Tibial artery (tissue), 4 donors: ENCODE measurements around the gene SACM1L.

Experiments
- DNase-seq, 2 donors: peaks; one replicate each; pipeline ENCODE4 v3.0.0-alpha.2; 2019
- H3K27ac ChIP-seq, 2 donors: fragments of 200-600 bp; sonication (generic) in 1 of 2; 1 replicate in 1 of 2; 2 replicates in 1 of 2; pipeline ENCODE4 v1.5.1; 2018 to 2019; ENCODE audit warnings: mild to moderate bottlenecking in 1 of 2
- H3K27me3 ChIP-seq, 2 donors: fragments of 200-600 bp; sonication (generic) in 1 of 2; one replicate each; pipeline versions ENCODE4 v1.5.1 to v1.6.0; 2016 to 2019
- H3K36me3 ChIP-seq, 3 donors: fragments of 200-600 bp; sonication (generic) in 2 of 3; one replicate each; pipeline ENCODE4 v1.5.1; 2016 to 2019; ENCODE audit warnings: mild to moderate bottlenecking in 2 of 3
- H3K4me1 ChIP-seq, 4 donors: fragments of 200-600 bp; sonication (generic) in 2 of 4; 1 replicate in 3 of 4; 2 replicates in 1 of 4; pipeline ENCODE4 v1.5.1; 2016 to 2019
- H3K4me3 ChIP-seq, 2 donors: fragments of 200-600 bp; sonication (generic) in 1 of 2; 1 replicate in 1 of 2; 2 replicates in 1 of 2; pipeline ENCODE4 v1.5.1; 2018 to 2019; ENCODE audit warnings: mild to moderate bottlenecking in 2 of 2
- H3K9me3 ChIP-seq, 3 donors: fragments of 200-600 bp; sonication (generic) in 1 of 3; one replicate each; pipeline ENCODE4 v1.5.1; 2016 to 2019
- intact Hi-C: fragments of 100-400 bp; cut with DNase I; formaldehyde crosslinking; loops from one replicate; pipeline ENCODE4 v1.15.0; 2023; ENCODE audit warnings: low total_unique reads
- TF ChIP-seq, protein P1 (sequence below), 2 experiments: fragments of 200-600 bp in 1 of 2; fragments of 450-650 bp in 1 of 2; IDR thresholded peaks; one replicate each; pipeline ENCODE4 v1.5.1; 2017 to 2019; ENCODE audit warnings: antibody characterized with exemption in 2 of 2, mild to moderate bottlenecking in 1 of 2, moderate library complexity in 1 of 2

SACM1L gene

DNA sequence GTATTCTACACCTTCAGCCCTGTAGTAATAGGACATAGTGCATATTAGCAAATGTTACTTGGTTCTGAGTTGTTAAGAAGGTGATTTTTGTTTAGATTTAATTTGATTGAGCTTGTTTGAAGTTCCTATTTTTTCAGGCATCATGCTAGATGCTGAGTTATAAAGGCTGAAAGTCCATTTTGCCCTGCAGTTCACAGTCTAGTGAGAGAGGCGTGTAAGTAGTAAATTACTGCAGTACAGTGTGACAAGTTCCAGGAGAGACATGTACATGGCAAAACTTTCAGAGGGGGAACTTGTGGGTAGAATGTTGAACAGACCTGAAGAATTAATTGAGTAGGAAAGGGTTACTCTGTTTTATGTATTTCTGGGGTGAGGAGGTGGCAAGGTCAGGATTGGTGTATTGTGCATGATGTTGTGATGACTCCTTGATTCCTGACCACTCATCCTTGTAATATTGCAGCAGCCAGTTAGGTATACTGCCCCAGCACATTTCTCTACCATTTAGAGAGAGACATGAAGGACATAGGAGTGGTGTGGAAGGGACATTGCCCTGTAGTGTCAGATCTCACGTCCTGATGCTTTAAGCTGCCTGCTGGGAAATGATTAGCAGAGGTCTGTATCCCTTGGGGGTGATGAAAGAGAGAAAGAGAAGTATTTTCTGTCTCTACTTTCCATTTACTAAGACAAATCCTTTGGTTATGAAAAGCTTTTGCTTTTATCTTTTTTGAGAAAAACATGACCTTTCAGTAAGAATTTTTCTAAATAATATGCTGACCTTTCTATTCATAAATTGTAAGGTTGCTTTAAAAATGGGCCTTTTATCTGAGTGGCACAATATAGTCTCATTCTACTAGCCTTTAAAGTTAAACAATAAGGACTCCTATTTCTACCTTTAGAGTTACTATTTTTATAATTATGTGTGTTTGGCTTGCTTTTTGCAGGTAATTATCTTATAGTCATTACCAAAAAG is 16.9 kb downstream of the SACM1L start:
- DNase-seq, result no peak
- peaks cover 31 to 52% (median 48%) of the 10 kb centered on the region in 3 donors for H3K36me3 ChIP-seq
- H3K4me3 ChIP-seq, result no peak overlapping the region
- H3K4me1 ChIP-seq, result peaks cover 0 to 7% (median 0%) of the 10 kb centered on the region in 4 donors
- no peak overlapping the region for H3K27ac ChIP-seq
- TF ChIP-seq, protein P1, sequence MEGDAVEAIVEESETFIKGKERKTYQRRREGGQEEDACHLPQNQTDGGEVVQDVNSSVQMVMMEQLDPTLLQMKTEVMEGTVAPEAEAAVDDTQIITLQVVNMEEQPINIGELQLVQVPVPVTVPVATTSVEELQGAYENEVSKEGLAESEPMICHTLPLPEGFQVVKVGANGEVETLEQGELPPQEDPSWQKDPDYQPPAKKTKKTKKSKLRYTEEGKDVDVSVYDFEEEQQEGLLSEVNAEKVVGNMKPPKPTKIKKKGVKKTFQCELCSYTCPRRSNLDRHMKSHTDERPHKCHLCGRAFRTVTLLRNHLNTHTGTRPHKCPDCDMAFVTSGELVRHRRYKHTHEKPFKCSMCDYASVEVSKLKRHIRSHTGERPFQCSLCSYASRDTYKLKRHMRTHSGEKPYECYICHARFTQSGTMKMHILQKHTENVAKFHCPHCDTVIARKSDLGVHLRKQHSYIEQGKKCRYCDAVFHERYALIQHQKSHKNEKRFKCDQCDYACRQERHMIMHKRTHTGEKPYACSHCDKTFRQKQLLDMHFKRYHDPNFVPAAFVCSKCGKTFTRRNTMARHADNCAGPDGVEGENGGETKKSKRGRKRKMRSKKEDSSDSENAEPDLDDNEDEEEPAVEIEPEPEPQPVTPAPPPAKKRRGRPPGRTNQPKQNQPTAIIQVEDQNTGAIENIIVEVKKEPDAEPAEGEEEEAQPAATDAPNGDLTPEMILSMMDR (IDR thresholded peaks at IDR 0.05), result no peak
- H3K27me3 ChIP-seq, result no peaks in the 10 kb centered on the region
- intact Hi-C loops, result no loop called here
- H3K9me3 ChIP-seq, result no peaks in the 10 kb centered on the region

DNA sequence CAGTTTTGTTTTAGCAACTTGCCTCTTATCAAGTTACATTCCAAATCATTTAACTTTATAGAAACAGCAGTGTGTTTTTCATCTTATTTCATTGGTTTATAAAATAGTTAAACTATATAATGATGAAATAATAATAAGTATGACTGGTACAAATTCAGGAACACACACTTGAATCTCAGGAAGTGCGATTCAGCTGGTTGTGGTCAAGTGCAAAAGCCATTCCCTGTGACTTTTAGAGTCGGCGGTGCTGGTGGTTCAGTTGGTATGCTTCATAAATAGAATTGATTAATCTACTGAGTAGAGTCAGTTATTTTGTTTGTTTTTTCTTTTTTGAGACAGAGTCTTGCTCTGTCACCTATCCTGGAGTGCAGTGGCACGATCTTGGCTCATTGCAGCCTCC is 22.7 kb downstream of the SACM1L start:
- no peak for DNase-seq
- Histone ChIP-seq H3K36me3 (peaks cover 31 to 78% (median 77%) of the 10 kb centered on the region in 3 donors), H3K9me3 (no peaks in the 10 kb centered on the region), H3K4me1 (no peaks in the 10 kb centered on the region), H3K27me3 (no peaks in the 10 kb centered on the region), H3K27ac (no peak overlapping the region), H3K4me3 (no peak overlapping the region)
- TF ChIP-seq, protein P1 (IDR thresholded peaks at IDR 0.05), result no peak
- intact Hi-C loops, result no loop called here

DNA sequence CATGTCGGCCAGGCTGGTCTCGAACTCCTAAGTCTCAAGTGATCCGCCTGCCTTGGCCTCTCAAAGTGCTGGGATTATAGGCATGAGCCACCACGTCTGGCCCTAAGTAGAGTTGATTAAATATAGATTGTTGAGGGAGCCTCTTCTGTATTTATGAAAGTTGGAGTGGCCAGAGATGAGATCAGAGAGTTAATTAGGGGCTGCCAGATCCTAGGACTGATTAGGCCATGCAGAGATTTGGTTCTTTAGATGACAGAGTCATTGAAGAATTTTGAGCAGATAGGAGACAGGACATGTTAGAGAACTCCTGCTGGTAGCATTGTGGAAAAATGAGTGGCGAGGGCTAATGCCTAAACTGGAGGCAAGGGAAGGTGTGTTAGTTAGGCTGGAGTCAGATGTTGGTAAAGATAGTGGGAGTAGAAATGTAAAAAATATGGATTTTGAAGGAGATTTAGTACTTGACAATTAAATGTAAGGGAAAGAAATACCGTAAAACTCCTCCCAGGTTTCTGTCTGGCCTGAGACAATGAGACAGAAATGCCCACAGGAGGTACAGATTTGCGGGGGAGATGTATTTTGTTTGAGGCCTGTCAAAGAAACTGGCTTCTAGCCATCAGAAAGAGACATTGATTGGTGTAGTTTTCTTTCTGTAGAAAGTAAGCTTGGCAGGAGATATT is 23.4 kb downstream of the SACM1L start:
- intact Hi-C loops, result no loop called here
- H3K27ac ChIP-seq, result no peak overlapping the region

DNA sequence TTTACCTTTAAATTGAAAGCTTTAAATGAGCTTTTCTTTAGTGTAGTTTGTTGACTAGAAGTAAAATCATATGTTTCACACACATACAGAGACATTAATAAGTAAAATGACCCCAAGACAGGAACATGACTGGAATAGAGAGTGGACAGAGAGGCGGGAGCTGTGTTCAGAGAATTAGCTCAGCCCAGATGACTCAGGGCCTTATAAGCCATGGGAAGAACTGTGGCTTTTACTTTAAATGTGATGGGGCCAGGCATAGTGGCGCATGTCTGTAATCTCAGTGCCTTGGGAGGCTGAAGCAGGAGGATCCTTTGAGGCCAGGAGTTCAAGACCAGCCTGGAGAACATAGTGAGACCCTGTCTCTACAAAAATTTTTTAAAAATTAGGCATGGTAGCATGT is 26.7 kb downstream of the SACM1L start:
- DNase-seq, result no peak

More for the DNA sequence above, 23.4 kb downstream of the SACM1L start:
- Histone ChIP-seq H3K27me3 (no peaks in the 10 kb centered on the region), H3K9me3 (no peaks in the 10 kb centered on the region), H3K36me3 (peaks cover 27 to 79% (median 78%) of the 10 kb centered on the region in 3 donors), H3K4me1 (no peaks in the 10 kb centered on the region), H3K4me3 (no peak overlapping the region)
- TF ChIP-seq, protein P1 (IDR thresholded peaks at IDR 0.05), result no peak
- DNase-seq, result no peak

DNA sequence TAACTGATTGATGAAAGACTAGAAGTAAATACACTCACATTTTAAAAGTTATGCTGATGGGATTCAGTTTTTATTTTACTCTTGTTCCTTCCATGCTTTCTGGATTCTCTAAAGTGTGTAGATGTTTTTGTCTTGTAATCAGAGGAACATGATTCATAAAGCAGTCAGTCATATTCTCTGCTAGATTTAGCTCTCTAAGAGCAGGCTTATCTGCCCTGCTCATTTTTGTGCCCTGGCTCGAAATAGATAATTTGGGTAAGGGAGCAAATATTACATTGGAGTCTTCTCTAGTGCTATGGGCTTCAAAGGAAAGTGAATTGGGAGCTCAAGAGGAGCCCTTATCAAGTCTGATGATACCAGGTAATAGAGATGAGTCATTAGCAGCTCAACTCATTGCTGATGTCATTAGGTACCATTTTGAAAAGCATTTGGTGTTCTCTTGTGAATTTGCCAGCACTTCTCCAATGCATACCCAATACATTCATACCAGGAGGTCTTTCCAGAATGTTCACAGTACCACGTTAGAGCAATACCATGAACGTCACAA is 27.7 kb downstream of the SACM1L start:
- Histone ChIP-seq H3K27ac (no peak overlapping the region), H3K4me3 (no peak overlapping the region), H3K9me3 (no peaks in the 10 kb centered on the region), H3K27me3 (no peaks in the 10 kb centered on the region), H3K36me3 (peaks cover 17 to 63% (median 51%) of the 10 kb centered on the region in 3 donors), H3K4me1 (no peaks in the 10 kb centered on the region)
- DNase-seq, result no peak
- intact Hi-C loops, result no loop called here
- TF ChIP-seq, protein P1 (IDR thresholded peaks at IDR 0.05), result no peak

More for the DNA sequence above, 26.7 kb downstream of the SACM1L start:
- TF ChIP-seq, protein P1 (IDR thresholded peaks at IDR 0.05), result no peak
- intact Hi-C loops, result no loop called here
- H3K27me3 ChIP-seq, result no peaks in the 10 kb centered on the region
- H3K9me3 ChIP-seq, result no peaks in the 10 kb centered on the region
- H3K4me1 ChIP-seq, result no peaks in the 10 kb centered on the region
- no peak overlapping the region for H3K4me3 ChIP-seq
- peaks cover 15 to 66% (median 57%) of the 10 kb centered on the region in 3 donors for H3K36me3 ChIP-seq
- H3K27ac ChIP-seq, result no peak overlapping the region
